HG02885 (cell line): ENCODE measurements around the gene CRYGB.
A peak's percentile ranks its signal among the peaks of the same experiment; 100 is the strongest.

ENCODE experiments used
- ATAC-seq: cut with Tn5 transposase; IDR thresholded peaks from one replicate; pipeline ENCODE4 v1.9.1; 2021; ENCODE audit warnings: mild to moderate bottlenecking; ENCODE audit not compliant: unreplicated experiment, poor library complexity

Gene CRYGB

GRCh38 chr2:208146006-208146405 is at the start of gene CRYGB:
Gene CRYGB, minus strand, starts transcription at chr2:208146158. Its CDS starts 38 bp downstream, at chr2:208146120.
- no peak for ATAC-seq

DNA sequence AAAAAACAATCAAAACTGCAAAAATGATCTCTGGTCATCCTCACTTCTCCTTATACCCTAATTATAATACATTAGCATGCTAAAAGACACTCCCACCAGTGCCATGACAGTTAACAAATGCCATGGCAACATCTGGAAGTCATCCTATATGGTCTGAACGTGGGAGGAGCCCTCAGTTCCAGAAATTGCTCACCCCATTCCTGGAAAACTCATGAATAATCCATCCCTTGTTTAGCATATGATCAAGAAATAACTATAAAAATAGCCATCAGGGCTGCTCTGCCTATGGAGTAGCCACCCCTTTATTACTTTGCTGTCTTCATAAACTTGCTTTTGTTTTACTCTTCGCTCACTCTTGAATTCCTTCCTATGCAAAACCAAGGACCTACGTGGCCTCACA is 49.6 kb upstream of the CRYGB start:
- no peak for ATAC-seq

GRCh38 chr2:208192611-208193236 is 46.8 kb upstream of the CRYGB start:
- ATAC-seq, result no peak

DNA sequence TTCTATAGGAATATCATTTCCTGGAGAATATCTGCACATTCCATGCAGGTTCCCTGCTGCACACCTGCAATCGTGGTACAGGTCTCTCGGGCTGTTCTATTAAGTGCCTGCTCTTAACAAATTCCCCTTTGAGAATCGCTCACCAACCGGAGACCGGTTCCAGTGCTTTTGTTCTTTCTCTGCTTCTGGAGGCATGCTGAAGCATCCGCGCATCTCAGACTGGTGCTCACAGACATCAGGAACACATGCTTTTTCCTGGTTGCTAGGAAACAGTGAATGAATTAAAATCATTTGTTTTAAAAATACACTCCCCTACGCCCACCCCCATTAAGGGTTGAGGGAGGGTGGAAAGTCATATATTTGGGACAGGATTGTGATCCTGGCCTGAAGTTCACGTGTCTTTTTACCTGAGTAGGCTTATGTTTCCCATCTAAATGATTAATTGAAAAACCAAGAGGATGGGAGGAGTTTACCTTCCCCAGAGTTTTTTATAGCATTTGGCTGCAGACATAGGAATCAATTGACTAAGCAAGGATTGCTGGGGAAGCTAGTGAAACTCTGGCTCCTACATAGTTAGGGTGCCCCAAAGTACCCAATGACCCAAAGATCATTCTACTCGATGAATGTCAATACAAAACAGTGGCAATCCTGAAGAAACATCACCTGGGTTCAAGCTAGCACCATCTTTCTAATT is 44.0 kb upstream of the CRYGB start, which contains the start of gene C2orf80:
Gene C2orf80 (minus strand): TSS at position 221 of the 694 bp plus-strand sequence. CDS start 3,044 bp downstream, outside the sequence.
- ATAC-seq, result no peak

- ATAC-seq, result no peak
Observed at GRCh38 chr2:208189069-208189809, 43.3 kb upstream of the CRYGB start.

DNA sequence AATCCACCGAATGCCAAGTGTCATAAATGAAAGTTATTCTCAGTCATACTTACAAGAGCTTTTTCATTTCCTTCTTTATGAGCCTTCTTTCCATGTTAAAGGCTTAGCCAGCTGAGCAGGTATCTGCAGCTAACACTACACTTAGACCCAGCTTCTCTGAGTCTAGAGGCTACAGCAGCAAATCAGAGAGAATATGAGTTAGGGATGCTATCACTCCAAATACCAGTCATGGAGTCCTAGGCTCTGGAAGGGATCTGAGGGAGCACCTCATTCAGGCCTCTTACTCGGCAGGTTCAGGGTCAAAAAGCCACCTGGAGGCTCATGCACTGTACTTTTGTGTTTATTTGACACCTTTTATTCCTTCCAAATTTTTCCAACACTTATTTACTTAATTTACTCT is 40.9 kb upstream of the CRYGB start:
- ATAC-seq, result no peak

- no peak for ATAC-seq
Observed at GRCh38 chr2:208186465-208186864, 40.5 kb upstream of the CRYGB start.

DNA sequence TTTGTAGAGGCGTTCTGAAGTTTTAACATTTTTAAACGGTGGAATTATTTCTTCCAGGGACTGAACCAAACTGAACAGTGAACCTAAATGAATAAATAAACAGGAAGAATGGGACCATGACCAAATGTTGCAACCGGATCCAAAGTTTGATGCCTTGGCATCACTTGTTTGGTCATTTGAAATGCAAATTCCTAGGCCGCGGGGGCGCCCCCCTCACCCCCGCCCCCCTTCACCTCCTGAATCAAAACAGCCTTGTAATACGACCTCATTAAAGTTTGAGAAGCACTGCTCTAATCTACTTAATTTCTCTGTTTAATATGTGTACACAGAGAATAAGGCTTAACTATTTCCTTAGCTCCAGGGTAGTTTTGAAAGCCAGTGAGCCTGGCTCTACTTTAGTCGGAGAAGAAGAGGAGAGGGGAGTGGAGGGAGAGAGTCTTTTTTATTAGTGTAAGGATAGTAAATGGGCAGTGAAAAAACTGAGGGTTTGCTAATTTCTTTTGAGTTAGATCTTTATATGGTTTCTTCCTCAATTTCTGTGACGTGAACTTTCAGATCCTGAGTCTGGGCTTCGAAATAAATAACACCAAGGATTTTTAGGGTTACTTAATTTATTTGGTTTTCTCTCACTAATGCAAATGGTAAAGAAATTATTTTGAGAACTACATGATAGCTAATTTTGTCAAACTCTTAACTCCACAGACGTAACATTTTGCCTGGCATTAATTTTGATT is 38.2 kb upstream of the CRYGB start:
- ATAC-seq, result no peak

GRCh38 chr2:208183526-208183925 is 37.6 kb upstream of the CRYGB start:
- ATAC-seq, result no peak

DNA sequence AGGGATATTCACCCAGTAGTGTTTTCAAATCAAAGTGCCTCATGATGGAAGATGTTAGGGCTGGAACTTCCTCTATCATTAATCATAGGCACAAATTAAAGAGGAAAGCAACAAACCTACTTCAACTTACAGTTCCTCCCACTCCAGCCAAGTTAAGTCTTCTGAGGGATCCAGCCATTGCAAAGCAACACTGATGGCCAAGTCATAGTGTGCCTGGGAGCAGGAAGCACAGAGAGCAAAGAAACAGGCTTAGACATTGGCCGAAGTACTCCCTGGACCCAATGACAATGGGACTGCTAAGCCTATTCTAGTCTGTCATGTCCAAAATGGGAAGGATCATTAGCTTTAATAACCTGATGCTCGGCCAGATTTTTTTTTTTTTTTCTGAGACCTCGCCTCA is 36.9 kb upstream of the CRYGB start:
- no peak for ATAC-seq

DNA sequence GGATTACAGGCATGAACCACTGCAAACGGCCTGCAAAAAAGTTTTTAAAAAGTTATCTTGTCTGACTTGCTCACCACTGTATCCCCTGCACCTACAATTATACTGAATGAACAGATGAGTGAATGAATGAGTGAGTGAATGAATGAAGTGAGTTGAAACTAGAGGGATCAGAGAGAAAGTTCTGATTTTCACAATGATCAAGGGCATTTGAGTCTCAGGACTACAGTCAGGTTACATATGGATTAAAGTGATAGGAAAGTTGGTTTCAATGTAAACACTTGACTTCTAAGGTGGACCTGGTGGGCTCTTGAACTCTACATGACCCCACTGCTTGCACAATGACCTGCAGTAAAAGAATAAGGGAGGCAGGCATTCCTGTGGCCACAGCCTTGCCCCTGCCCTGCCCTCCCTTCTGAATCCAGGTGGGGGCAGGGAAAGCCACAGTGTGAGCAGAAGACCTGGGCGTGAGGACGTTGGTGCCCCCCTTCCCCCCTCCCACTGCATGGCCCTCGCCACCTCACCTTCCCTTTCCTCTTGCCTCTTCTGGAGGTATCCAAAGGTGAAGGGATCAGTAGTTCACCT is 33.2 kb upstream of the CRYGB start:
- ATAC-seq, result no peak

DNA sequence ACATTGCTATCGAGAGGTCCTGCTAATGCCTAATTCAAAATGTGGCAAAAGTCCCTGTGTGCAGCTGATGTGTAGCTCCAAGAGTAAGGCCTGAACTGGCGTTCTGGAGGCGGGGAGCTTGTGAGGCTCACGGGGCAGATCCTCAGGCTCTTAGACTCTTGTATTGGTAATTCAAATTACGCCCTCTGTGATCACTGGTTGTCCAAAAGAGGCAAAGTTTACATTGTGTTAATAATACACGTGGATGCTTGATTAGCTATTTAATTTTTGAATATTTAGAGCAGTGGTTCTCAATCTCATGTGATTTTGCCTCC is 29.8 kb upstream of the CRYGB start:
- no peak for ATAC-seq

DNA sequence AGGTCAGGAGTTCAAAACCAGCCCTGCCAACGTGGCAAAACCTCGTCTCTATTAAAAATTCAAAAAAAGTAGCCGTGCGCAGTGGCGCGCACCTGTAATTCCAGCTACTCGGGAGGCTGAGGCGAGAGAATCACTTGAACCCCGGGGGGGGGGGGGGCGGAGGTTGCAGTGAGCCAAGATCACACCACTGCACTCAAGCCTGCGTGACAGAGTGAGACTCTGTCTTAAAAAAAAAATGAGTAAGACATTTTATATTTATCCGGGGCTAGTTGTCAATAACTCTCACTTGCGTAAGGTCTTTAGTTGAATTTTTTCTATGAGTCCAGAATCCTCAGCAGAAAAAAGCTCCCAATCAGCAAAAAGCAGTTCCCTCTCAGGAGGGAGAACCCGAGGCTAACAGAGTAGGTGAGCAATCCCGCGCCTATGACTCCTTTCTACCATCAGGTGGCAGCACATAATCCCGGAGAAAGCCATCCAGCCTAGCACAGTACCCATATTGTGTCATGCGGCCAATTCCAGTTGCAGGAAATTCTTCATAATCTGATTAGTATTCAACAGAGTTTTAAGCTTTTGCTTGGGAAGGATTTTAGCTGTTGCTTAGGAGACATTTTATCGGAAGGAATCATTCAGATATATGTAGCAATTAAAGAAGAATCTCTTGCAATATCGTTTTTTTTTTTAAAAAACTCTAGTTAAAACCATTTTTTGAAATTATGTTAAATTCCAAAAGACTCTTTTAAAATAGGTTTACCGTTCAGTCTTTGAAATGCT is 29.3 kb upstream of the CRYGB start:
- ATAC-seq, result peak; percentile 100

- no peak for ATAC-seq
Observed at GRCh38 chr2:208174144-208174543, 28.2 kb upstream of the CRYGB start.

- no peak for ATAC-seq
Observed at GRCh38 chr2:208172125-208172524, 26.2 kb upstream of the CRYGB start.

GRCh38 chr2:208164951-208165755 is 19.2 kb upstream of the CRYGB start:
- ATAC-seq, result no peak

- no peak for ATAC-seq
Observed at GRCh38 chr2:208163489-208163888, 17.5 kb upstream of the CRYGB start, which contains the start of gene CRYGA. Gene CRYGA, minus strand, starts transcription at chr2:208163589. Its CDS starts 33 bp downstream, at chr2:208163556.

DNA sequence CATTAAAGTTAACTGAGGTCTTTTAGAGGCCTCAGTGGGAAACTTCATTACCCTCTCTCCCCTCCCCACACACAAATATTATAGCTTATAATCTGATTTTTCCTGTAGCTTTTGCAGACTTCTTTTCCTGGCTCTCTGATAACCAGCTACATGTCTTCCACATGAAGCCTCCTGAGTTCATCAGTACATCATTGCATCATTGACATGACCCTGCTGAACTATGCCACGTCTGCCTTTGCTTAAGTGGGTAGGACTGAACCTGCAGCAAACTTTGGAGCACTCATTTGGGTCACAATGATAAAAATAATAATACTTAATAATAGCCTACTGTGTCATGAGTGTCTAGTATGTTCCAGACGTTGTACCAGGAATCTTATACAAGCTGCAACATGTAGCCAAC is 10.5 kb upstream of the CRYGB start:
- no peak for ATAC-seq

- ATAC-seq, result no peak
Observed at GRCh38 chr2:208153156-208153555, 7.2 kb upstream of the CRYGB start.
